ENCODE measurements around the gene TFAP2C.

DNA sequence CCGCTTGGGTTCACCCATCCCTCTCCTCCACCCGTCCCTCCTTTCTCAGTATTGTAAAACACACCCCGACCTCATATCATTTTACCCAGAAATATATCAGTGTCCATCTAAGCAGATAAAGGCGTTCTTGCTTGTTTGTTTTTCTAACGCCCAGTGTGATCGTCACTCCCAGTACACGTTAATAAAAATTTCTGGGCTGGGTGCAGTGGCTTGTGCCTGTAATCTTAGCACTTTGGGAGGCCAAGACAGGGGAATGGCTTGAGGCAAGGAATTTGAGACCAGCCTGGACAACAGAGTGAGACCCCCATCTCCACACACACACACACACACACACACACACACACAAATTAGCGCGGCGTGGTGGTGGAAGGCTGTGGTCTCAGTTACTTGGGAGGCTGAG, 24.4 kb upstream of the TFAP2C start:
- TF ChIP-seq ZNF274 (IDR thresholded peaks at IDR 0.05; ENCODE audit: borderline replicate concordance, low read depth, low read length) (no peak), CTCF (IDR thresholded peaks at IDR 0.05 in 2 of 3, conservative IDR thresholded peaks at IDR 0.05 in 1 of 3; ENCODE audit: insufficient read depth in 2 of 3, low read depth in 1 of 3, low read length in 3 of 3) (no peak), POLR2A (conservative IDR thresholded peaks at IDR 0.05) (no peak), TARDBP (IDR thresholded peaks at IDR 0.05) (no peak), BACH1 (tag; IDR thresholded peaks at IDR 0.05) (no peak), ZNF77 (CRISPR knock-in tag; IDR thresholded peaks at IDR 0.05) (no peak), PHF8 (IDR thresholded peaks at IDR 0.05; ENCODE audit: borderline replicate concordance, low read length) (no peak), ARHGAP35 (IDR thresholded peaks at IDR 0.05; ENCODE audit: partially characterized antibody) (no peak), TAF1 (IDR thresholded peaks at IDR 0.05; ENCODE audit: control insufficient read depth, extremely low read depth, insufficient read depth, low read length, severe bottlenecking) (no peak), SMARCC2 (IDR thresholded peaks at IDR 0.05; ENCODE audit: low read depth) (no peak), HIVEP1 (CRISPR knock-in tag; IDR thresholded peaks at IDR 0.05) (no peak), POLR2AphosphoS5 (IDR thresholded peaks at IDR 0.05; ENCODE audit: control insufficient read depth, insufficient read depth, low read depth, low read length) (no peak)

All from K562 (cell line).